ENCODE data around the gene TMEM242. TPM values are rescaled to one million over a fixed set of nuclear protein-coding genes. Genes with fewer than 3 reads are reported as not detected.
A peak's percentile ranks its signal among the peaks of the same experiment; 100 is the strongest.

TMEM242 gene
- total and polyA plus RNA-seq, 2 of the 8 experiments (the other 6 are each of a cell fraction or from before 2014, with no cell fraction given): 2.4 to 9.0 TPM

- Histone ChIP-seq H3K4me2 (ENCODE audit: insufficient read depth in 1 of 2, low read depth in 2 of 2, low read length in 2 of 2) (no peak overlapping the region), H3K14ac (ENCODE audit: insufficient read length) (no peak overlapping the region), H2BK20ac (ENCODE audit: low read length) (no peak overlapping the region), H2BK120ac (replicated peaks; ENCODE audit: low read depth, low read length) (no peak overlapping the region), H4K8ac (ENCODE audit: extremely low read depth, insufficient read depth, low read length) (no peak overlapping the region), H2BK15ac (ENCODE audit: low read length) (no peak overlapping the region), H3K9me3 (ENCODE audit: insufficient read depth in 2 of 2, low read depth in 1 of 2, low read length in 1 of 2) (no peaks in the 10 kb centered on the region), H2AFZ (ENCODE audit: low read length) (peak overlapping the region; percentile 66; the same call in 1 of the 2 replicates), H2BK5ac (ENCODE audit: low read depth, low read length) (no peak overlapping the region), H3K23me2 (ENCODE audit: low read depth, low read length) (peaks cover 12% of the 10 kb centered on the region; the same call in 1 of the 2 replicates), H3K18ac (ENCODE audit: extremely low read depth, low read length) (no peak overlapping the region), H3K27ac (ENCODE audit: low read depth, low read length) (no peak overlapping the region), H3K4me1 (replicated peaks in 1 of 4; ENCODE audit: control insufficient read depth in 3 of 4, insufficient read depth in 4 of 4, low read length in 3 of 4) (peaks cover 0 to 6% (median 2%) of the 10 kb centered on the region in 4 experiments; a peak in 2 of 7 replicates), H4K20me1 (replicated peaks in 1 of 2; ENCODE audit: control insufficient read depth in 1 of 2, insufficient read depth in 2 of 2, low read length in 2 of 2) (peaks cover 0 to 9% of the 10 kb centered on the region in 2 experiments), H2AK5ac (ENCODE audit: low read depth, low read length) (no peak overlapping the region), H2BK12ac (ENCODE audit: low read depth, low read length) (0 out of 2 replicates have a peak overlapping the region, but pooled peaks have one; percentile 46), H3K79me1 (ENCODE audit: low read depth, low read length) (no peaks in the 10 kb centered on the region; the same call in 1 of the 2 replicates), H3K56ac (replicated peaks; ENCODE audit: insufficient read length, low read depth, low read length) (no peak overlapping the region), H3K36me3 (ENCODE audit: control insufficient read depth in 2 of 4, insufficient read depth in 4 of 4, low read length in 3 of 4) (no peaks in the 10 kb centered on the region), H4K91ac (replicated peaks; ENCODE audit: insufficient read length, low read length) (no peak overlapping the region), H3K4ac (replicated peaks; ENCODE audit: insufficient read length, low read depth, low read length) (no peak overlapping the region), H3K4me3 (ENCODE audit: extremely low read depth in 1 of 4, insufficient read depth in 2 of 4, low read depth in 3 of 4, low read length in 4 of 4) (no peak overlapping the region), H3K9ac (replicated peaks in 1 of 4; ENCODE audit: extremely low read depth in 1 of 4, low read depth in 3 of 4, low read length in 3 of 4) (no peak overlapping the region), H3K79me2 (ENCODE audit: control insufficient read depth in 1 of 2, insufficient read depth in 2 of 2, low read length in 2 of 2) (no peaks in the 10 kb centered on the region), H3K27me3 (replicated peaks in 1 of 4; ENCODE audit: control insufficient read depth in 3 of 4, extremely low read depth in 1 of 4, insufficient read depth in 3 of 4, low read length in 3 of 4) (no peaks in the 10 kb centered on the region; a peak in 1 of 7 replicates), H4K5ac (ENCODE audit: insufficient read length, low read depth, low read length) (no peak overlapping the region), H3K23ac (ENCODE audit: insufficient read length) (no peak overlapping the region)
- TF ChIP-seq YY1 (IDR thresholded peaks at IDR 0.05; ENCODE audit: low read depth, low read length): peak; percentile 21; the same call in 1 of the 2 replicates
- TF ChIP-seq RAD21 (IDR thresholded peaks at IDR 0.05 in 1 of 2, conservative IDR thresholded peaks at IDR 0.05 in 1 of 2; ENCODE audit: low read depth in 2 of 2, low read length in 2 of 2): peak in 1 of 2 experiments; percentile 33; a peak in 2 of 4 replicates
- TF ChIP-seq EP300 (IDR thresholded peaks at IDR 0.05; ENCODE audit: borderline replicate concordance in 1 of 2, low read depth in 2 of 2, low read length in 2 of 2): no peak
- peak in 2 of 3 experiments; percentile 14 to 37; a peak in 2 of 4 replicates for TF ChIP-seq CTCF (IDR thresholded peaks at IDR 0.05; ENCODE audit: control extremely low read depth in 1 of 3, insufficient read depth in 1 of 3, low read depth in 1 of 3, low read length in 3 of 3)
- 79% methylated on average over 18 of the region's 18 CpGs; no CpG with 5 or more reads in 1 of the 2 experiments for WGBS, 2 experiments (ENCODE audit: extremely low coverage in 1 of 2, insufficient coverage in 1 of 2, insufficient read length in 1 of 2, insufficient replicate concordance in 2 of 2, low coverage in 1 of 2, low lambda C conversion rate in 2 of 2, missing lambda C conversion rate in 1 of 2)
- ChIA-PET POLR2A (ENCODE audit: partially characterized antibody) (interaction anchor here (0.7 to 1.1 kb wide), 4 partner anchors 8 to 803 kb away, joined by 3 to 5 read pairs (median 3); no protein-coding TSS in a partner anchor), CTCF (ENCODE audit: partially characterized antibody) (interaction anchor here (0.6 to 2.2 kb wide), 12 partner anchors 8 to 623 kb away, joined by 3 to 8 read pairs (median 4); no protein-coding TSS in a partner anchor)
- FAIRE-seq (no peak), DNase-seq (ENCODE audit: low read depth in 1 of 2, low spot score in 2 of 2) (no peak)
These were observed 56.2 kb downstream of the TMEM242 start for GRCh38 chr6:157267109-157267611.

Measured in H1 (cell line).